ENCODE measurements around the gene TMEM184A.

- no peak for TF ChIP-seq CTCF (IDR thresholded peaks at IDR 0.05)
- TF ChIP-seq POLR2A (IDR thresholded peaks at IDR 0.05; ENCODE audit: low read depth): no peak
- TF ChIP-seq POLR2AphosphoS5 (IDR thresholded peaks at IDR 0.05): no peak
Measured at GRCh38 chr7:1554333-1555045, 1.5 kb downstream of the TMEM184A start.

All from esophagus muscularis mucosa (tissue), 3 donors.